Osteocyte (in vitro differentiated cells): ENCODE measurements around the gene DOCK7. TPM values are rescaled to one million over a fixed set of nuclear protein-coding genes. Genes with fewer than 3 reads are reported as not detected.
A peak's percentile ranks its signal among the peaks of the same experiment; 100 is the strongest.

ENCODE experiments used
- DNase-seq: peaks from one replicate; pipeline ENCODE4 v3.0.0; 2021; ENCODE audit warnings: mixed read lengths; ENCODE audit not compliant: unreplicated experiment; ENCODE audit errors: extremely low spot score
- H3K27ac Mint-ChIP-seq: one replicate; pipeline ENCODE4 v1.8.0; 2021; ENCODE audit warnings: mild to moderate bottlenecking, mixed read lengths; ENCODE audit not compliant: unreplicated experiment
- H3K27me3 Mint-ChIP-seq: one replicate; pipeline ENCODE4 v1.8.0; 2021; ENCODE audit warnings: mixed read lengths; ENCODE audit not compliant: unreplicated experiment
- H3K36me3 Mint-ChIP-seq: one replicate; pipeline ENCODE4 v1.8.0; 2021; ENCODE audit warnings: mixed read lengths; ENCODE audit not compliant: unreplicated experiment
- H3K4me1 Mint-ChIP-seq: one replicate; pipeline ENCODE4 v1.8.0; 2021; ENCODE audit warnings: mixed read lengths; ENCODE audit not compliant: unreplicated experiment
- H3K4me3 Mint-ChIP-seq: one replicate; pipeline ENCODE4 v1.8.0; 2021; ENCODE audit warnings: mild to moderate bottlenecking, moderate library complexity, mixed read lengths; ENCODE audit not compliant: unreplicated experiment
- H3K9me3 Mint-ChIP-seq: one replicate; pipeline ENCODE4 v1.8.0; 2021; ENCODE audit warnings: mixed read lengths; ENCODE audit not compliant: unreplicated experiment
- total RNA-seq: library from RNA; stranded (reverse); gene quantifications from 2 replicates; pipeline ENCODE4 v1.2.1, GENCODE V29; 2021
- TF ChIP-seq, protein P1 (sequence below): fragments of 200-600 bp; sonication (generic); IDR thresholded peaks from 2 replicates; pipeline ENCODE4 v1.5.0; 2021; ENCODE audit warnings: antibody characterized with exemption, mild to moderate bottlenecking, moderate library complexity

DOCK7 gene
- total RNA-seq, 1 donor from 2014 or later = 81.8 TPM

DNA sequence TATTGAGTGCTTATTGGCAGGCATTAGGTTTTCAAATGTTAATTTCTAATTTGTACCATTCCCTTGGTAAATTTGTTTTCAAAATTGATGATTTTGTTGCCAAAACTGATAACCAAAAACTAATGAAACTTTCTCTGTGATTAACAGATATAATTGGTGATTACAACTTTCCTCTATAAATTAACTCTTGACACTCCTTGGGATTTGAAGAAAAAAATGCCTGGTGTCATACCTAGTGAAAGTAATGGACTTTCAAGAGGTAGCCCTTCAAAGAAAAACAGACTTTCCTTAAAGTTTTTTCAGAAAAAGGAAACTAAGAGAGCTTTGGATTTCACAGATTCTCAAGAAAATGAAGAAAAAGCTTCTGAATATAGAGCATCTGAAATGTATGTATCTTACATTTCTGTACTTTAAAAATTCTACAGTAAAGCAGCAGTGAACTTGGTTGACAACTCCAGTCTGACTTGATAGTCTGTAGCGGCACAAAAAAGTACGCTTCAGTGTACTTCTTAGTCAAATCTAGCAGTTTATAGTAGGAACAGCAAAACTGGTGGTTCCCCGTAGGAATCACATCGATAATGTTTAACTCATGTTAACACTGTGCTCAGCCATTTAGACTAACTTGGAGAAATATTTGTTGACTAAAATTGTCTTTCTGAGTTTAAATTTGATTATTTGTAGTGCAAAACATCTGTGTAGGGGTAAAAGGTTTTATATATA, 248.4 kb downstream of the DOCK7 start:
- Mint-ChIP-seq H3K9me3 (no peaks in the 10 kb centered on the region), H3K27me3 (no peaks in the 10 kb centered on the region), H3K27ac (peak overlapping the region; percentile 67), H3K4me1 (peaks cover 36% of the 10 kb centered on the region), H3K36me3 (peaks cover 12% of the 10 kb centered on the region), H3K4me3 (no peak overlapping the region)
- TF ChIP-seq, protein P1, sequence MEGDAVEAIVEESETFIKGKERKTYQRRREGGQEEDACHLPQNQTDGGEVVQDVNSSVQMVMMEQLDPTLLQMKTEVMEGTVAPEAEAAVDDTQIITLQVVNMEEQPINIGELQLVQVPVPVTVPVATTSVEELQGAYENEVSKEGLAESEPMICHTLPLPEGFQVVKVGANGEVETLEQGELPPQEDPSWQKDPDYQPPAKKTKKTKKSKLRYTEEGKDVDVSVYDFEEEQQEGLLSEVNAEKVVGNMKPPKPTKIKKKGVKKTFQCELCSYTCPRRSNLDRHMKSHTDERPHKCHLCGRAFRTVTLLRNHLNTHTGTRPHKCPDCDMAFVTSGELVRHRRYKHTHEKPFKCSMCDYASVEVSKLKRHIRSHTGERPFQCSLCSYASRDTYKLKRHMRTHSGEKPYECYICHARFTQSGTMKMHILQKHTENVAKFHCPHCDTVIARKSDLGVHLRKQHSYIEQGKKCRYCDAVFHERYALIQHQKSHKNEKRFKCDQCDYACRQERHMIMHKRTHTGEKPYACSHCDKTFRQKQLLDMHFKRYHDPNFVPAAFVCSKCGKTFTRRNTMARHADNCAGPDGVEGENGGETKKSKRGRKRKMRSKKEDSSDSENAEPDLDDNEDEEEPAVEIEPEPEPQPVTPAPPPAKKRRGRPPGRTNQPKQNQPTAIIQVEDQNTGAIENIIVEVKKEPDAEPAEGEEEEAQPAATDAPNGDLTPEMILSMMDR = no peak
- no peak for DNase-seq

DNA sequence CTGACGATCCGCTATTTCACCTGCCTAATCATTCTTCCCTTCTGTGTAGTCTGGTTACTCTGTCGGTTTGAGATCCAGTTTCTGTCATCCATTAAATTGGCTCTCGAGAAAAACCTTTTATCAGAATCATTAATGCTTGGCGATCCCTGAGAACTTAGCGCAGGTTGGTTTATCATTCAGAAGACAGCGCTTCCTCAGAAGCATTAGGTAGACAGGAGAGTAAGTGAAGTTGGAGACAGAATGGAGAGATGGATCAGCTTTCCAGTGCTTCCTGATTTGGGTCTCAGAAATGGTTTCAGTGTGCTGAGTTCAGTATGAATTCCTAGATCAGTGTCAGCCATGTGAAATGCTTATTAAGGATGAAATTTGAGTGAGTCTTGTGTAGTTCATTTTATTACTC, 250.0 kb downstream of the DOCK7 start:
- TF ChIP-seq, protein P1 = no peak
- H3K27ac Mint-ChIP-seq = peak overlapping the region; percentile 85
- H3K4me1 Mint-ChIP-seq = peaks cover 36% of the 10 kb centered on the region
- H3K27me3 Mint-ChIP-seq = no peaks in the 10 kb centered on the region
- H3K9me3 Mint-ChIP-seq = no peaks in the 10 kb centered on the region
- no peak for DNase-seq
- H3K36me3 Mint-ChIP-seq = peaks cover 5% of the 10 kb centered on the region
- peak overlapping the region; percentile 97 for H3K4me3 Mint-ChIP-seq

- TF ChIP-seq, protein P1 = no peak
- H3K4me3 Mint-ChIP-seq = peak overlapping the region; percentile 97
- H3K27me3 Mint-ChIP-seq = no peaks in the 10 kb centered on the region
- H3K27ac Mint-ChIP-seq = peak overlapping the region; percentile 100
- peaks cover 36% of the 10 kb centered on the region for H3K4me1 Mint-ChIP-seq
- DNase-seq = no peak
- H3K9me3 Mint-ChIP-seq = no peaks in the 10 kb centered on the region
- H3K36me3 Mint-ChIP-seq = peaks cover 5% of the 10 kb centered on the region
Measured at GRCh38 chr1:62437273-62437940, 250.8 kb downstream of the DOCK7 start.

GRCh38 chr1:62436466-62437272, 251.5 kb downstream of the DOCK7 start, which contains the start of gene USP1:
TSS of gene USP1 (plus strand) at chr1:62437049. CDS start at chr1:62439868, 2,819 bp downstream.
- Mint-ChIP-seq H3K27ac (peak within 1 kb of the TSS; percentile 100), H3K27me3 (no peaks in the 10 kb centered on the region), H3K4me1 (peaks cover 36% of the 10 kb centered on the region), H3K4me3 (peak within 1 kb of the TSS; percentile 97), H3K9me3 (no peaks in the 10 kb centered on the region), H3K36me3 (no peaks in the 10 kb centered on the region)
- peak; percentile 100 for DNase-seq
- TF ChIP-seq, protein P1 = no peak
